NCI-H146 (cell line): Measurements from ENCODE around the gene P2RY8.
"Not testable (repeated sequence)": the region's sequence is repeated elsewhere in the genome, so short reads cannot be mapped to it uniquely, and the experiment has no call there.

Source experiments
- DNase-seq: peaks from one replicate; lab custom pipeline; 2025; lab: John Stamatoyannopoulos, UW

P2RY8 gene

GRCh38 chrX:1520350-1520749, 16.6 kb downstream of the P2RY8 start:
- DNase-seq, result no peak

GRCh38 chrX:1519022-1519497, 17.9 kb downstream of the P2RY8 start:
- DNase-seq, result no peak

GRCh38 chrX:1518512-1518911, 18.5 kb downstream of the P2RY8 start:
- no peak for DNase-seq

- DNase-seq, result no peak
These were observed 20.3 kb downstream of the P2RY8 start for GRCh38 chrX:1516596-1517104.

- DNase-seq, result no peak
These were observed 25.2 kb downstream of the P2RY8 start for GRCh38 chrX:1511829-1512228.

GRCh38 chrX:1511150-1511549, 25.8 kb downstream of the P2RY8 start:
- DNase-seq, result no peak

- no peak for DNase-seq
These were observed 29.2 kb downstream of the P2RY8 start for GRCh38 chrX:1507511-1508463.

GRCh38 chrX:1506916-1507315, 30.1 kb downstream of the P2RY8 start:
- DNase-seq, result no peak

- DNase-seq, result no peak
These were observed 34.1 kb downstream of the P2RY8 start for GRCh38 chrX:1502853-1503252.

GRCh38 chrX:1502241-1502640, 34.7 kb downstream of the P2RY8 start:
- no peak for DNase-seq

GRCh38 chrX:1500701-1501624, 36.0 kb downstream of the P2RY8 start:
- DNase-seq, result no peak

- DNase-seq, result no peak
These were observed 40.9 kb downstream of the P2RY8 start for GRCh38 chrX:1496076-1496475.

- DNase-seq, result no peak
These were observed 43.0 kb downstream of the P2RY8 start for GRCh38 chrX:1493877-1494510.

GRCh38 chrX:1493412-1493811, 43.6 kb downstream of the P2RY8 start:
- no peak for DNase-seq

GRCh38 chrX:1492421-1493012, 44.5 kb downstream of the P2RY8 start:
- no peak for DNase-seq

GRCh38 chrX:1491851-1492349, 45.1 kb downstream of the P2RY8 start:
- no peak for DNase-seq

GRCh38 chrX:1491248-1491647, 45.7 kb downstream of the P2RY8 start:
- not testable (repeated sequence) for DNase-seq

GRCh38 chrX:1490723-1491122, 46.3 kb downstream of the P2RY8 start:
- DNase-seq, result not testable (repeated sequence)

- not testable (repeated sequence) for DNase-seq
These were observed 47.6 kb downstream of the P2RY8 start for GRCh38 chrX:1489354-1489753.

- no peak for DNase-seq
These were observed 48.2 kb downstream of the P2RY8 start for GRCh38 chrX:1488745-1489144.

GRCh38 chrX:1488141-1488540, 48.8 kb downstream of the P2RY8 start:
- DNase-seq, result no peak
